SJSA1 (cell line): ENCODE data around the gene AP4E1. TPM values are rescaled to one million over a fixed set of nuclear protein-coding genes. Genes with fewer than 3 reads are reported as not detected.
A peak's percentile ranks its signal among the peaks of the same experiment; 100 is the strongest.
"Not testable (repeated sequence)": the region's sequence is repeated elsewhere in the genome, so short reads cannot be mapped to it uniquely, and the experiment has no call there.

Experiments
- DNase-seq, 2 experiments: peaks; one replicate each; pipeline ENCODE4 v3.0.0-alpha.2; 2015 to 2020; ENCODE audit warnings: low spot score in 2 of 2, low read depth in 1 of 2
- H3K27ac ChIP-seq: fragments of 250-450 bp; sonication (Bioruptor Pico); 2 replicates; pipeline ENCODE4 v1.5.1; 2020; ENCODE audit warnings: mild to moderate bottlenecking, moderate library complexity
- H3K27me3 ChIP-seq: fragments of 250-450 bp; sonication (Bioruptor Pico); replicated peaks from 2 replicates; pipeline ENCODE4 v1.5.1; 2020; ENCODE audit warnings: mild to moderate bottlenecking, moderate library complexity
- H3K36me3 ChIP-seq: fragments of 250-450 bp; sonication (Bioruptor Pico); 2 replicates; pipeline ENCODE4 v1.5.1; 2020; ENCODE audit warnings: mild to moderate bottlenecking
- H3K4me1 ChIP-seq: fragments of 250-450 bp; sonication (Bioruptor Pico); replicated peaks from 2 replicates; pipeline ENCODE4 v1.6.1; 2021; ENCODE audit warnings: mild to moderate bottlenecking
- H3K4me3 ChIP-seq: fragments of 250-450 bp; sonication (Bioruptor Pico); 2 replicates; pipeline ENCODE4 v1.5.1; 2020; ENCODE audit warnings: mild to moderate bottlenecking
- H3K9me3 ChIP-seq: fragments of 250-450 bp; sonication (Bioruptor Pico); replicated peaks from 2 replicates; pipeline ENCODE4 v1.5.1; 2020; ENCODE audit warnings: mild to moderate bottlenecking
- total RNA-seq: library from RNA; depleted of rRNA; stranded (reverse); fragments of >200 nt; shearing (Covaris generic); gene quantifications from 2 replicates; pipeline ENCODE4 v1.2.3, GENCODE V29; 2014

Gene AP4E1
- total RNA-seq, 1 experiment from 2014 or later, result 20.3 TPM

- H3K27me3 ChIP-seq, result no peaks in the 10 kb centered on the region
- H3K27ac ChIP-seq, result peak overlapping the region; percentile 63
- H3K4me1 ChIP-seq, result peaks cover 43% of the 10 kb centered on the region
- 0 out of 2 replicates have a peak, but pooled peaks cover 2% of the 10 kb centered on the region for H3K9me3 ChIP-seq
- no peak overlapping the region for H3K4me3 ChIP-seq
- DNase-seq, result peak in 1 of 2 experiments; percentile 50
- H3K36me3 ChIP-seq, result no peaks in the 10 kb centered on the region
Observed at GRCh38 chr15:50880651-50881114, 27.8 kb upstream of the AP4E1 start.

- DNase-seq, result no peak
- H3K27me3 ChIP-seq, result no peaks in the 10 kb centered on the region
- H3K4me1 ChIP-seq, result peaks cover 48% of the 10 kb centered on the region
- H3K36me3 ChIP-seq, result no peaks in the 10 kb centered on the region
- H3K27ac ChIP-seq, result peak overlapping the region; percentile 63
- 0 out of 2 replicates have a peak, but pooled peaks cover 2% of the 10 kb centered on the region for H3K9me3 ChIP-seq
- H3K4me3 ChIP-seq, result no peak overlapping the region
Observed at GRCh38 chr15:50881121-50882048, 27.1 kb upstream of the AP4E1 start.

GRCh38 chr15:50883903-50884302 is 24.6 kb upstream of the AP4E1 start:
- Histone ChIP-seq H3K27ac (peak overlapping the region; percentile 95), H3K36me3 (no peaks in the 10 kb centered on the region), H3K4me3 (no peak overlapping the region), H3K27me3 (no peaks in the 10 kb centered on the region), H3K9me3 (no peaks in the 10 kb centered on the region), H3K4me1 (peaks cover 44% of the 10 kb centered on the region)
- peak; percentile 52 to 61 for DNase-seq

GRCh38 chr15:50884540-50884939 is 23.9 kb upstream of the AP4E1 start:
- H3K4me3 ChIP-seq, result no peak overlapping the region
- H3K9me3 ChIP-seq, result no peaks in the 10 kb centered on the region
- no peaks in the 10 kb centered on the region for H3K27me3 ChIP-seq
- peak; percentile 68 to 76 for DNase-seq
- no peaks in the 10 kb centered on the region for H3K36me3 ChIP-seq
- peaks cover 39% of the 10 kb centered on the region for H3K4me1 ChIP-seq
- H3K27ac ChIP-seq, result peak overlapping the region; percentile 95

- Histone ChIP-seq H3K36me3 (no peaks in the 10 kb centered on the region), H3K4me3 (no peak overlapping the region), H3K27ac (peak overlapping the region; percentile 95; the same call in 1 of the 2 replicates), H3K9me3 (no peaks in the 10 kb centered on the region), H3K27me3 (no peaks in the 10 kb centered on the region), H3K4me1 (peaks cover 28% of the 10 kb centered on the region)
- DNase-seq, result no peak
Observed at GRCh38 chr15:50886139-50886467, 22.4 kb upstream of the AP4E1 start.

GRCh38 chr15:50886611-50887345 is 21.7 kb upstream of the AP4E1 start:
- no peak for DNase-seq
- peaks cover 26% of the 10 kb centered on the region for H3K4me1 ChIP-seq
- H3K27me3 ChIP-seq, result no peaks in the 10 kb centered on the region
- no peaks in the 10 kb centered on the region for H3K9me3 ChIP-seq
- H3K4me3 ChIP-seq, result no peak overlapping the region
- no peaks in the 10 kb centered on the region for H3K36me3 ChIP-seq
- H3K27ac ChIP-seq, result no peak overlapping the region

GRCh38 chr15:50888054-50888453 is 20.4 kb upstream of the AP4E1 start:
- DNase-seq, result no peak
- Histone ChIP-seq H3K9me3 (no peaks in the 10 kb centered on the region; the same call in 1 of the 2 replicates), H3K27me3 (no peaks in the 10 kb centered on the region), H3K4me1 (peaks cover 26% of the 10 kb centered on the region), H3K36me3 (no peaks in the 10 kb centered on the region), H3K4me3 (no peak overlapping the region), H3K27ac (no peak overlapping the region)

GRCh38 chr15:50889589-50889988 is 18.9 kb upstream of the AP4E1 start:
- Histone ChIP-seq H3K27me3 (no peaks in the 10 kb centered on the region), H3K27ac (no peak overlapping the region), H3K4me1 (peaks cover 16% of the 10 kb centered on the region), H3K9me3 (peaks cover 2% of the 10 kb centered on the region; the same call in 1 of the 2 replicates), H3K36me3 (no peaks in the 10 kb centered on the region), H3K4me3 (no peak overlapping the region)
- DNase-seq, result no peak

- H3K4me3 ChIP-seq, result no peak overlapping the region
- peaks cover 2% of the 10 kb centered on the region; the same call in 1 of the 2 replicates for H3K9me3 ChIP-seq
- no peak overlapping the region for H3K27ac ChIP-seq
- H3K27me3 ChIP-seq, result no peaks in the 10 kb centered on the region
- no peak for DNase-seq
- H3K4me1 ChIP-seq, result peaks cover 4% of the 10 kb centered on the region
- H3K36me3 ChIP-seq, result no peaks in the 10 kb centered on the region
Observed at GRCh38 chr15:50890751-50891150, 17.7 kb upstream of the AP4E1 start.

- Histone ChIP-seq H3K9me3 (peaks cover 2% of the 10 kb centered on the region; the same call in 1 of the 2 replicates), H3K27me3 (no peaks in the 10 kb centered on the region), H3K4me1 (peaks cover under 1% of the 10 kb centered on the region), H3K4me3 (no peak overlapping the region), H3K36me3 (no peaks in the 10 kb centered on the region), H3K27ac (no peak overlapping the region)
- no peak for DNase-seq
Observed at GRCh38 chr15:50891159-50891558, 17.3 kb upstream of the AP4E1 start.

GRCh38 chr15:50893976-50894375 is 14.5 kb upstream of the AP4E1 start:
- Histone ChIP-seq H3K4me3 (no peak overlapping the region), H3K27me3 (no peaks in the 10 kb centered on the region), H3K4me1 (no peaks in the 10 kb centered on the region), H3K9me3 (peaks cover 2% of the 10 kb centered on the region; the same call in 1 of the 2 replicates), H3K36me3 (no peaks in the 10 kb centered on the region), H3K27ac (no peak overlapping the region)
- no peak for DNase-seq

GRCh38 chr15:50901390-50901789 is 7.1 kb upstream of the AP4E1 start:
- not testable (repeated sequence) for H3K4me3 ChIP-seq, H3K27ac ChIP-seq, H3K27me3 ChIP-seq, H3K4me1 ChIP-seq, H3K36me3 ChIP-seq, DNase-seq, H3K9me3 ChIP-seq

- no peaks in the 10 kb centered on the region for H3K27me3 ChIP-seq
- H3K9me3 ChIP-seq, result no peaks in the 10 kb centered on the region
- H3K27ac ChIP-seq, result no peak overlapping the region
- DNase-seq, result no peak
- H3K36me3 ChIP-seq, result peaks cover 11% of the 10 kb centered on the region
- H3K4me3 ChIP-seq, result no peak overlapping the region
- H3K4me1 ChIP-seq, result 0 out of 2 replicates have a peak, but pooled peaks cover 3% of the 10 kb centered on the region
Observed at GRCh38 chr15:50904211-50904610, 4.3 kb upstream of the AP4E1 start.

GRCh38 chr15:50905055-50905454 is 3.4 kb upstream of the AP4E1 start:
- Histone ChIP-seq H3K27me3 (no peaks in the 10 kb centered on the region), H3K4me1 (peaks cover 10% of the 10 kb centered on the region), H3K9me3 (no peaks in the 10 kb centered on the region), H3K4me3 (no peak overlapping the region), H3K27ac (no peak overlapping the region), H3K36me3 (peaks cover 11% of the 10 kb centered on the region)
- DNase-seq, result no peak
